Tibial nerve (tissue), 4 donors: ENCODE results near the gene SELPLG. TPM values are rescaled to one million over a fixed set of nuclear protein-coding genes. Genes with fewer than 3 reads are reported as not detected.

ENCODE experiments used
- DNase-seq, 2 donors: peaks; one replicate each; pipeline ENCODE4 v3.0.0-alpha.2; 2019; ENCODE audit warnings: low spot score in 2 of 2
- H3K27ac ChIP-seq, 4 donors: fragments of 200-600 bp; sonication (generic) in 3 of 4; one replicate each; pipeline ENCODE4 v1.5.1; 2017 to 2019; ENCODE audit warnings: mild to moderate bottlenecking in 1 of 4
- H3K27me3 ChIP-seq, 2 donors: fragments of 200-600 bp; sonication (generic) in 1 of 2; one replicate each; pipeline versions ENCODE4 v1.5.1 to v1.6.0; 2017 to 2019
- H3K36me3 ChIP-seq, 3 donors: fragments of 200-600 bp; sonication (generic); one replicate each; pipeline ENCODE4 v1.5.1; 2018 to 2019
- H3K4me1 ChIP-seq, 4 donors: fragments of 200-600 bp; sonication (generic) in 3 of 4; one replicate each; pipeline ENCODE4 v1.5.1; 2017 to 2019
- H3K4me3 ChIP-seq, 4 donors: fragments of 200-600 bp; sonication (generic) in 3 of 4; one replicate each; pipeline ENCODE4 v1.5.1; 2017 to 2019; ENCODE audit warnings: mild to moderate bottlenecking in 1 of 4, moderate library complexity in 1 of 4
- H3K9me3 ChIP-seq, 4 donors: fragments of 200-600 bp; sonication (generic) in 3 of 4; one replicate each; pipeline ENCODE4 v1.5.1; 2017 to 2019
- CTCF ChIP-seq, 5 experiments: fragments of 200-600 bp in 3 of 5; fragments of 450-650 bp in 2 of 5; sonication (generic) in 3 of 5; IDR thresholded peaks; one replicate each; pipeline ENCODE4 v1.5.1; 2016 to 2019; ENCODE audit warnings: antibody characterized with exemption in 5 of 5, mild to moderate bottlenecking in 3 of 5, moderate library complexity in 2 of 5
- EP300 ChIP-seq, 2 donors: sonication (generic); formaldehyde crosslinking; IDR thresholded peaks; one replicate each; pipeline ENCODE4 v1.6.1; 2017; ENCODE audit warnings: antibody characterized with exemption in 2 of 2, mild to moderate bottlenecking in 1 of 2
- POLR2A ChIP-seq, 2 donors: fragments of 450-650 bp; IDR thresholded peaks; one replicate each; pipeline ENCODE4 v1.6.1; 2017; ENCODE audit warnings: antibody characterized with exemption in 2 of 2, mild to moderate bottlenecking in 2 of 2, moderate library complexity in 2 of 2
- WGBS, 2 donors: methylation state at CpG; one replicate each; pipeline ENCODE4 v1.1.5; 2018; 5-methylcytosine and 5-hydroxymethylcytosine counted together
- total RNA-seq, 4 donors: library from RNA; depleted of rRNA; stranded (reverse); fragments of >200 nt; gene quantifications; one replicate each; pipeline ENCODE4 v1.1.0, GENCODE V29; 2016

SELPLG gene
- total RNA-seq, 4 donors from 2014 or later, result 4.5 to 15.1 (median 9.2) TPM

- WGBS, 2 donors, result 93 to 94% methylated on average over 9 of the region's 9 CpGs
- TF ChIP-seq POLR2A (IDR thresholded peaks at IDR 0.05) (no peak), EP300 (IDR thresholded peaks at IDR 0.05) (no peak)
- Histone ChIP-seq H3K27me3 (peaks cover 0 to under 1% of the 10 kb centered on the region in 2 donors), H3K4me1 (peaks cover 0 to 7% (median 0%) of the 10 kb centered on the region in 4 donors), H3K9me3 (no peaks in the 10 kb centered on the region), H3K36me3 (no peaks in the 10 kb centered on the region), H3K4me3 (no peak overlapping the region), H3K27ac (no peak overlapping the region)
- no peak for DNase-seq
These were observed 31.4 kb downstream of the SELPLG start for GRCh38 chr12:108602209-108602705.

- DNase-seq, result no peak
- 65 to 69% methylated on average over 4 of the region's 4 CpGs for WGBS, 2 donors
- Histone ChIP-seq H3K9me3 (no peaks in the 10 kb centered on the region), H3K4me3 (no peak overlapping the region), H3K27ac (no peak overlapping the region), H3K4me1 (peaks cover 0 to 16% (median 0%) of the 10 kb centered on the region in 4 donors), H3K36me3 (no peaks in the 10 kb centered on the region), H3K27me3 (no peaks in the 10 kb centered on the region)
- no peak for TF ChIP-seq POLR2A (IDR thresholded peaks at IDR 0.05)
- TF ChIP-seq CTCF (IDR thresholded peaks at IDR 0.05), result no peak
- no peak for TF ChIP-seq EP300 (IDR thresholded peaks at IDR 0.05)
These were observed 33.0 kb downstream of the SELPLG start for GRCh38 chr12:108600702-108601007.

GRCh38 chr12:108599948-108600701, 33.6 kb downstream of the SELPLG start:
- no peak for DNase-seq
- Histone ChIP-seq H3K9me3 (no peaks in the 10 kb centered on the region), H3K4me1 (peaks cover 0 to 18% (median 0%) of the 10 kb centered on the region in 4 donors), H3K27ac (no peak overlapping the region), H3K4me3 (no peak overlapping the region), H3K36me3 (no peaks in the 10 kb centered on the region), H3K27me3 (no peaks in the 10 kb centered on the region)
- 81% methylated on average over 10 of the region's 10 CpGs for WGBS, 2 donors
- TF ChIP-seq EP300 (IDR thresholded peaks at IDR 0.05), result no peak
- no peak for TF ChIP-seq CTCF (IDR thresholded peaks at IDR 0.05)
- no peak for TF ChIP-seq POLR2A (IDR thresholded peaks at IDR 0.05)

GRCh38 chr12:108599541-108599940, 34.2 kb downstream of the SELPLG start:
- Histone ChIP-seq H3K4me3 (no peak overlapping the region), H3K36me3 (no peaks in the 10 kb centered on the region), H3K27me3 (no peaks in the 10 kb centered on the region), H3K27ac (peak overlapping the region in 1 of 4 donors; percentile 1), H3K9me3 (no peaks in the 10 kb centered on the region), H3K4me1 (peaks cover 0 to 18% (median 0%) of the 10 kb centered on the region in 4 donors)
- WGBS, 2 donors, result 69 to 83% methylated on average over 6 of the region's 6 CpGs
- TF ChIP-seq POLR2A (IDR thresholded peaks at IDR 0.05), result no peak
- no peak for TF ChIP-seq EP300 (IDR thresholded peaks at IDR 0.05)
- TF ChIP-seq CTCF (IDR thresholded peaks at IDR 0.05), result no peak
- no peak for DNase-seq

GRCh38 chr12:108598553-108599250, 35.0 kb downstream of the SELPLG start:
- Histone ChIP-seq H3K27ac (peak overlapping the region in 2 of 4 donors; percentile 72 to 74), H3K4me3 (no peak overlapping the region), H3K9me3 (no peaks in the 10 kb centered on the region), H3K4me1 (peaks cover 0 to 17% (median 0%) of the 10 kb centered on the region in 4 donors), H3K36me3 (no peaks in the 10 kb centered on the region), H3K27me3 (no peaks in the 10 kb centered on the region)
- WGBS, 2 donors, result 90 to 95% methylated on average over 11 of the region's 11 CpGs
- TF ChIP-seq CTCF (IDR thresholded peaks at IDR 0.05) (no peak), POLR2A (IDR thresholded peaks at IDR 0.05) (no peak), EP300 (IDR thresholded peaks at IDR 0.05) (no peak)
- DNase-seq, result no peak
